CD4-positive, alpha-beta T cell treated with Interleukin-4 for 1 hour (primary cell): Measurements from ENCODE around the gene ARFRP1.
"Not testable (repeated sequence)": the region's sequence is repeated elsewhere in the genome, so short reads cannot be mapped to it uniquely, and the experiment has no call there.

Experiments used
- DNase-seq, 2 donors: peaks; one replicate each; pipeline ENCODE4 v3.0.0-alpha.2; 2020 to 2022

ARFRP1 gene

DNA sequence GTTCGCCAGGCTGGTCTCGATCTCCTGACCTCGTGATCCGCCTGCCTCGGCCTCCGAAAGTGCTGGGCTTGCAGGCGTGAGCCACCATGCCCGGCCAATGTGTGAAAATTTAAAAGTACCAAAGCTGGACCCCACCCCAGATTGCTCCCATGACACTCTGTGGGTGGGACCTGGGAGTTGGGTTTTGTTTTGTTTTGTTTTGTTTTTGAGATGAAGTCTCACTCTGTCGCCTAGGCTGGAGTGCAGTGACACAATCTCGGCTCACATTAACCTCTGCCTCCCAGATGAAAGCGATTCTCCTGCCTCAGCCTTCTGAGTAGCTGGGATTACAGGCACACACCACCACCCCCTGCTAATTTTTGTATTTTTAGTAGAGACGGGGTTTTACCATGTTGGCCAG, 36.1 kb downstream of the ARFRP1 start:
- not testable (repeated sequence) for DNase-seq

GRCh38 chr20:63668351-63668750, 39.4 kb downstream of the ARFRP1 start:
- DNase-seq = no peak

DNA sequence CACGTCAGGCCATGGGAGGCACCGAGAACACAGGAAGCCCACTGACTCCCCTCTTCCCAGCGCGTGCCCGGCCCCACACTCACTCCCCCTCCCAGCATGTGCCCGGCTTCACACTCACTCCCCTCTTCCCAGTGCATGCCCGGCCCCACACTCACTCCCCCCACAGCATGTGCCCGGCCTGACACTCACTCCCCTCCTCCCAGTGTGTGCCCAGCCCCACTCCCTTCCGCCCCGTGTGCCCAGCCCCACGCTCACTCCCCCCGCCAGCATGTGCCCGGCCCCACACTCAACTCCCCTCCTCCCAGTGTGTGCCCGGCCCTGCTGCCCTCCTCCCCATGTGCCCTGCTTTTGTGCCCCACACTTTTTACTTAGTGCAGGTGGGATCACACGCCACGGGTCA, 39.9 kb downstream of the ARFRP1 start:
- DNase-seq = no peak

GRCh38 chr20:63665708-63666107, 42.1 kb downstream of the ARFRP1 start:
- no peak for DNase-seq

DNA sequence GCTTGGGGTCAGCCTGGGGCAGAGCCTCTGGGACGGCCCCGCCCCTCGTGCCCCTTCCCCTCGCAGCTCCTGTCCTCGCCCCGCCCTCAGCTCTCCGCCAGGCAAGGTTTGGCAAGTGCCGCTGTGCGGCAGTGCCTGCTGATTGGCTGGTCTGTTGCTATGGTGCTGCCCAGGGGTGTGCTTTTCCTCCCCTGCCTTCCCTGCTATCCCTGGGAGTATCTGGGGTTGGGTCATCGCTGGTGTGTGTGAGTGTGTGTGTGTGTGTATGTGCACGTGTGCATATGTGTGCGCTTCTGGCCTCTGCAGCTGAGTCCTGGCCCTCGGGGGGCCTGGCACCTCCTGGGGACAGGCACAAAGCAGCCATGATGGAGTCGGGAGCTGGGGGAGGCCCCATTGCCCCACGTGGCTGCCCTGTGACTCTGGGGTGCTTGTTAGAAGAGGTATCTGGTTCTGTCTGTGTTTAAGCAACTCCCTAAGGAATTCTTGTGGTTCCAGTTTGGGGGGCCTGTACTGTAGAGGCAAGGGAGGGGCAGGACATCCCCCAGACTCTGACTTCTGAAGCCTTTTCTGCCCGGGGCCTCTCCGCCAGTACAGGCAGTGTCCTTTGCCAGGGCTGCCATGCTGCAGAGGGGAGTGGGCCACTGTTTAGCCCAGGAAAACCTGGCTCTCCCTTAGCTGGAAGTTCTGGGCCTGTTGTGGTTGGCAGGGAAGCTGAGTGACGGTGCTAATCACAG, 42.7 kb downstream of the ARFRP1 start:
- DNase-seq = no peak

- DNase-seq = no peak
These were observed 43.5 kb downstream of the ARFRP1 start for GRCh38 chr20:63664143-63664851.

DNA sequence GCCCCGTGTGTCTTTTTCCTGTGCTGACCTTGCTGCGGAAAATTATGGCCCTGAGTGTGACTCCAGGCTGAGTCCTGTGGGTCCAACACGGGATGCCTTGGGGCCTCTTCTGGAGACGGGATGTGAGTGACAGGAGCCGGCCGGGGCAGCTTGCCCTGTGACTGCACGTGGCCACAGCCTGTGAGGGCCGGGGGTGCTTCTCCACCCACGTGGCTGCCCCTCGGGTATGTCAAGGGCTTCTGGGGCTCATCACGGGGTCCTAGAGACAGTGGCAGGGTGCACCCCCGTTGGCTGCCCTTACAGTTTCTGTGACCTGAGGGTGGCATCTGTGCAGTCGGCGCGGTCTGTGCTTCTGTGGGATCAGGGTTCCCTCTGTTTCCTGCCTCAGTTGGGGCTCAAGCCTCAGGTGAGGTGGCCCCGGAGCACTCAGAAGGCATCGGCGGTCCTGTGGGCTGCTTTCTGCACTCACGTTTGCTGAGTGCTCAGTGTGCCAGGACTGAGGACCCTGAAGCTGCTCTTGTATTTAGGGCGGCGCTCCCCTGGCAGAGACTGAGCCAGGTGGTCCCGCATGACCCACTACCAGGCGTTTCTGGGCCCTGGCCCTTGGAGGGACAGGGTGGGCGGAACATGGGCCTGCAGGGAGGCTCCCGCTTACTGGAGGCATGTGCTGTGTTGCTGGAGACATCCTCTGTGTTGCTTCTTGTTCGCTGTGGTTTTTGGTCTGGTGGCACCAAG, 44.3 kb downstream of the ARFRP1 start:
- no peak for DNase-seq

DNA sequence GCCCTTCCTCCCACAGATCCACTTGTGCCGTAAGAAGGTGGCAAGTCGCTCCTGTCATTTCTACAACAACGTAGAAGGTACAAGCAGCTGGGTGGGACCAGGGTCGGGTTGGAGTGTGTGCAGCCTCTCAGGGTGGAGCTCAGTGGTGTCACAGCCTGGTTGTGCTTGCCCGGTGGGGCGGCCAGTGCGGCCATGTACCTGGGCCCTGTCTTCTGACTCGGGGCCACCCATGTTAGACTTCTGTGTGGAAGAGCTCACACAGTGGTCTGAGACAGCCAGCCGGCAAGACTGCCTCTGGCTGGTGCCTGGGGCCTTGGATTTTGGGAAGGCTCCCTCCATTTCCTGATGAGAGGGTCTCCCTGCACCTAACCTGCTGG, 45.0 kb downstream of the ARFRP1 start:
- no peak for DNase-seq

DNA sequence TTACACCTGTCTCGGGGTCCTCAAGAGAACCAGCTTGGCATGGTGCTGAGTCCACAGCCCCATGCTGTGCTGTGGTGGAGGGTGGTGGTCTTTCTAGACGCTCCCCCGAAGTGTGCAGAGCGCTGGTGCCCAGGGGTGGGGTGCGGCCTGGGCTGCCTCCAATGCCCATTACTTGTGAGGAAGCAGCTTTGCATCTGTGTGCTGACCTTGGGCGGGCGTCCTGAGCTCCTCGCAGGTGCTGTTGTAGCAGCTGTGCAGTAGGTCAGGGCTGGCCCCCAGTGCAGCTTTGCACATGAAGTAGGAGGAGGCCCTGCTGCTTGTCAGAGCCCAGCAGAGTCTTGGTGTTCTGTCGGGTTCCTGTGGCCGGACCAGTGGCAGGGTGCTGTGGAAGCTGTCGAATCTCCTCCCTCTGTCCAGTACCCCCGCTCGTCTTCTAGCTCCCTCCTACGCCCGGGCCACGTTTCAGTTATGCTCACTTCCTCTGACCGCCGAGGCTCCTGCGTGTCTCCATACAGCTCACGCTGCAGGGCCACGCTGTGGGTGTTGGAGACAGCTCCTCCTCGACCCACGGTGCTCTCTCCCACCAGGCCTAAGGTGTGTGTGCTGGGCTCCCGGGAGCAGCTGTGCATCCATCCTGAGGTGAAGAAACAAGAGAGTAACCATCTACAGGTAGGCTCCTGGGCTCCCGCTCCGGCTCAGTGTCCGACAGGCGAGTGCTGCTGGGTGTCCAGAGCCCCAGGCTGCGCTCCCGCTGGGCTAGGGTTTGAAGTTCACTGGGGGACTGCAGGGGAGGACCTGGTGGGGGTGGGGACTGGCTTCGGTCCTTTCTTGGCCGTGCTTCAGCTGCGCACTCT, 45.6 kb downstream of the ARFRP1 start:
- DNase-seq = no peak

GRCh38 chr20:63661108-63661507, 46.7 kb downstream of the ARFRP1 start:
- no peak for DNase-seq

GRCh38 chr20:63660622-63661021, 47.2 kb downstream of the ARFRP1 start:
- no peak for DNase-seq

- not testable (repeated sequence) for DNase-seq
These were observed 47.6 kb downstream of the ARFRP1 start for GRCh38 chr20:63660174-63660573.

GRCh38 chr20:63659370-63659769, 48.4 kb downstream of the ARFRP1 start:
- no peak for DNase-seq

DNA sequence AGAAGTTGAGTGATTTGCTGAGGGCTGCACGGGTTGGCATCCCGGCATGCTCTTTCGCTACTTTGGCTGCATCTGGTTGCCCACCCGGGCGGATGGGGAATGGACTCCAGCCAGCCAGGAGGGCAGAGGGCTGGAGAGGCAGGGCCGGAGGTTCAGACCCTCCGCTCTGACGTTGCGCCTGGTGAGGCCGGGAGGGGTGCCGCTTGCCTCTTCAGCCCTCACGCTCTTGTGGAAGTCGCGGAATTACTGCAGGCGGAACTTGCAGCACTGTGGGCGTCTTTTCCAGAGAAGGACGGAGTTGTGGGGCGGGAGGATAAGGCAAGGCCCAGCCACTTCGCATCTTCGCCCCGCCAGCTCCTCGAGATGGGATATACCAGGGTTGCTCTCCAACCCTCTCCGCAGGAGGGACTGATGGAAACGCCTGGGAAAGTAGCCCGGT, 49.0 kb downstream of the ARFRP1 start:
- DNase-seq = no peak

DNA sequence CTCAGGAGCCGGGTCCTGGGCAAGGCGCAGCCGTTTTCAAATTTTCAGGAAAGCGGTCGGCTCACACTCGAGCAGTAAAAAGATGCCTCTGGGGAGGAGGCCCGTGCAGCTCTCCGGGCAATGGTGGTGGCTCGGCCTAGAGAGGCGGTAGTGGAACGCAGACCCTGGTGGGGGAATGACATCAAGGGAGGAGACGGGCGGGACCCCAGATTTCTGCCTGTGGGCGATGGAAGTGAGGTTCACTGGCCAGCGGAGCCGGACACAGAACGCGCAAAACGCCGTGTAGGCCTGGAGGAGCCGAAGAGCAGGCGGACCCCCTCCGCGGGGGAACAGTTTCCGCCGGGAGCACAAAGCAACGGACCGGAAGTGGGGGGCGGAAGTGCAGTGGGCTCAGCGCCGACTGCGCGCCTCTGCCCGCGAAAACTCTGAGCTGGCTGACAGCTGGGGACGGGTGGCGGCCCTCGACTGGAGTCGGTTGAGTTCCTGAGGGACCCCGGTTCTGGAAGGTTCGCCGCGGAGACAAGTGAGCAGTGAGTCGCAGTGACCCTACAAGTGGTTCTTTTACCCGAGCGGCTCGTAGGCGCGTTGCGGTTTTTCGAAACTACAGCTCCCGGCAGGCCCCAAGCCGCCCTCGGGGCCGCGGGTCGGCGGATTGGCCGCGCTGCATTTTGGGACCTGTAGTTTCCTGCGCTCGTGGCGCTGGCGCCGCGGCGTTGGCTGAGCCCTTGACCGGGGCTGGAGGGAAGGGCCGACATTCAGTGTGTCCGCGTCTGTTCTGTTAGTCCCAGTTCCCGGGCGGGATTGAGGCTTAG, 49.6 kb downstream of the ARFRP1 start, which contains the start of gene RTEL1:
Gene RTEL1 (plus strand): TSS at position 376 of the 812 bp plus-strand sequence. CDS start 1,091 bp downstream, outside the sequence.
- peak; percentile 86 to 90 for DNase-seq

DNA sequence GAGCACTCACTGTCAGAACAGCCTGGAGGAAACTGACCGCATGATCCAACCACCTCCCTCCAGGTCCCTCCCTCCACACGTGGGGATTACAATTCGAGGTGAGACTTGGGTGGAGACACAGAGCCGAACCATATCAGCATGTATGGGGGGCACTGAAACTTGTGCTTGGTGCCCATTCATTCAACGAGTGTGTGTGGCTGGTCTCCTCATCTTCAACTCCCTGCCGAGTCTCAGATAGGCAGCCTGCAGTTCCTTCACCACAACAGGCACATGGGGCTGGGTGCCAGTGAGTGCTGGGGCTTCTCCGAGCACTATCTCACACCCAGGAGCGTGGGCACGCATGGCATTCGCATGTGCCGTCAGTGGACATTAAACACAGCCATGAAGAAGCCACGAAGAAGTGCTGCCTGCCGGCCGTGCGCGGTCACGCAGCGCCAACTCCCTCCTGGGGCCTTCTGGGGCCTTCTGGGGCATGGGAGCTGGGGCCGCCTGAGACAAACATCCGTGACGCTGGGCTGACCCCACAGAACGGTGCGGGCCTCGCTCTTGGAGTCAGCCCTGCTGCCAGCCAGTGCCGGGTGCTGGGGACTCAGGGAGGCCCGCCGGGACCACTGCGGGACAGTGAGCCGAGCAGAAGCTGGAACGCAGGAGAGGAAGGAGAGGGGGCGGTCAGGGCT, 50.4 kb downstream of the ARFRP1 start:
- no peak for DNase-seq

DNA sequence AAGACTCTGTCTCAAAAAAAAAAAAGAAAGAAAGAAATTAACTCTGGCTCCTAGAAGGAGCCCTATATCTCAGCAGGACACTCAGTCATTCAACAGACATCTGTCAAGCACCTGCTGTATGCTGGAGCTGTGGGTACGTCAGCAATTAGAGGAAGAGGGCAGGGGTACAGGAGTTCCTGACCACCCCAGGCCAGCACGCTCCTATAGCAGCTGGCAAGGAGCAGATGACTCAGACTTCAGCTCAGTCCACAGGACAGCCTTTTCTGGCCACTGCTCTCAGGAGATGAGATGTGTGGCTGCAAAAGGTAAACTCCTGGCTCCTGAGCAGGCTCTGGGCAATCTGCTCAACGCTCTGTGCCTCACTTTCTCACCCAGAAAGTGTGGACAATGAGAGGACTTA, 51.3 kb downstream of the ARFRP1 start:
- no peak for DNase-seq

- DNase-seq = no peak
These were observed 52.5 kb downstream of the ARFRP1 start for GRCh38 chr20:63655249-63655648.

DNA sequence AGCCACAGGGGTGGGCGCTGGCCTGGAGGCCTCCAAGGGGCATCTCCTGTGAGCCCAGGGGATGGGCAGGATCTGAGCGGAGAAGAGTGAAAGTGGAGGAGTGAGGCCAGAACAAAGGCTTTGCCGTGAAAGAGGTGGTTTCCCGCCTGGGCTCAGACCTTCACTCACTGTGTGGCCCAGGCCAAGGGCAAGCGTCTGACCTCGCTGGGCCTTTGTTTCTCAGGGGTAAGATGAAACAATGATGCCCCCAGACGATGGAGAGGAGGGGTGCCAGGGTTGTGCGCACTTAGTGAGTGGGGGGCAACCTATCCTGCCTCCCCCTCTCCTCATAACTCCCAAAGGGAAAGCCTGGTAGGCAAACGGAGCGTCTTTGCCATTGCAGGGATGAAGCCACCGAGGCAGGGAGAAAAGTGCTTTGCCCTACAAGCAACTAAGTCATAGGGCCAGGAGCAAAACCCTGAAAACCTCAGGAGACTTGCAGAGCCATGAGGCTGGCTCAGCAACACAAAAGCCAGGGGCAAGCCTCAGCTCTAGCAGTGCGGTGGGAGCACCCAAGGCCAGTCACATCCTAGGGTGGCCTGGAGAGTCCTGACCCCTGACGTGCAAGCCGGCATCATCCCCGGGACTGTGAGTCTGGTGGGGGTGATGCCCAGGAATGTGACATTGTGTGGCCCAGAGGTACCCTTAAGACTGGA, 53.7 kb downstream of the ARFRP1 start:
- no peak for DNase-seq
